Activated naive CD4-positive, alpha-beta T cell treated with anti-CD3 and anti-CD28 coated beads, Interleukin-2, amount 50 U/mL, for 16 hours (primary cell): ENCODE data around the gene CLK1.

Source experiments
- DNase-seq: peaks from one replicate; pipeline ENCODE4 v3.0.0-alpha.2; 2020

The CLK1 gene

DNA sequence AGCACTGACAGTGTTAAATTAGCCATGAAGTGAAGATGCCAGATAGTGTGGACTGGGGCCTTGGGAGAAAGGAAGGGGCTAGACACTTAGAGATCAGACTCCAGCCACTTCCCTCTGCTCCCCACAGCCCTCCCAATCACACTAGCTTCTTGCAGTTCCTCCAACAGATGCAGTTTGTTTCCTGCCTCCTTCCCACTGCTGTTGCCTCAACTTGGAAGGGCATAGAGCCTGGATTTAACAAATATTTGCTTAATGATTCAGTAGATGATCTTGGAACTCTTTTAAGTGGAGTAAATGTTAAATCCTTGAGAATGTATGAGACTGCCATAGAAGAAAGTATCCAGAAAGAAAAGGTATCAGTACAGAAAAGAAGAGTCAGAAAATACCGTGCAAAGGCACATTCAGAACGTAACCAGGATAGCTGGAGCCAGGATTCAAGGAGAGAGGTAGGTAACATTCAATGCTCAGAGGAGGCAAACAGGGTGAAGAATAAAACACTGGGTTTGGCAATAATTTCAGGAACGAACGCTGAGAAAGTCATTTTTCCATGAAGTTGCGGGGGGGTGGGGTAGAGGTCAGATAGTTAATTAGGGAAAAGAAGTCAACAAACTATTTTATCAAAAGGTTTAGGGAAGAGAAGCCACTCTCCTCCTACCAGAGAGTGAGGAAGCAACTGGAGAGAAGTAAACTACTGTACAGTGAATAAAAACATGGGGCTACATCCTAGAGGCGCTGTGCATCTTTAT, 54.0 kb downstream of the CLK1 start:
- DNase-seq: no peak

DNA sequence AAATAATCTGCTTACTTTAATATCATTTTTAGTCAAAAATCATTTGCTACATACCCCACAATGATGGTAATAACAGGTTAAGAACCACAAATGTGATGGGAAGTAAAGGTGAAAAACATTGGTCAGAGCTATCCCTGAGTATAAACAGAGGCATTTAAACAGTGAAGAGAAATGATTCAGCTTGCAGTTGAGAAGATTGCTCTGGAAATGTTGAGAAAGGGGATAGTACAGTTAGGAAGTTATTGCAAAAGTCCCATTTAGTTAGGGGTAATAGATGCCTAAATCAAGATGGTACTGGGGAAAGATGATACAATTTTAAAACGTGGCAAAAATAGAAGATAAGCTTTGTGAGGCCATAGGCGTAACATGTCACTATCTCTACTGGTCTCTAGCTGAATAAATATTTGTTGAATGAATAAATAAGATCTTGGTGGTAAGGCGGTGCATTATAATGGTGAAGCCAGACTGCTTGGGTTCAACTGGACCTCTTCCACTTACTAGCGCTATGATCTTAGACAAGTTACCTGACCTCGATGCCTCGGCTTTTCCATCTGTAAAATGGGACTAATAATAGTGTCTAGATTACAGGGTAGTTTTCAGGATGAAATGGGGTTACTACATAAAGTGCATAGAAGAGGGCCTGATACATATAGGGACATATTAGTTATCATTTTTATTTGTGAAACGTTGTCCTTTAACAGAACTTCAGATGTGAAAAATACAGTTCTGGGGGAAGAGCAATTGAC, 54.8 kb downstream of the CLK1 start:
- no peak for DNase-seq
